BLaER1 treated with 17β-estradiol and CSF1 and Interleukin-3, amounts not matched to agents 10 nM and 100 nM (cell line): ENCODE measurements around the gene ROR1.

Experiments used
- H3K27ac ChIP-seq, 11 experiments: shearing (Covaris generic); formaldehyde crosslinking; 2 replicates each; pipeline ENCODE4 v1.8.1; 2022
- H3K27me3 ChIP-seq, 11 experiments: shearing (Covaris generic); formaldehyde crosslinking; 2 replicates each; pipeline ENCODE4 v1.8.1; 2022
- H3K36me3 ChIP-seq, 11 experiments: shearing (Covaris generic); formaldehyde crosslinking; 2 replicates each; pipeline ENCODE4 v1.8.1; 2022
- H3K4me1 ChIP-seq, 10 experiments: shearing (Covaris generic); formaldehyde crosslinking; 2 replicates each; pipeline ENCODE4 v1.8.1; 2022
- H3K4me2 ChIP-seq, 11 experiments: shearing (Covaris generic); formaldehyde crosslinking; 2 replicates each; pipeline ENCODE4 v1.8.1; 2022
- H3K4me3 ChIP-seq, 10 experiments: shearing (Covaris generic); formaldehyde crosslinking; 2 replicates each; pipeline ENCODE4 v1.8.1; 2022
- H3K9ac ChIP-seq, 11 experiments: shearing (Covaris generic); formaldehyde crosslinking; 2 replicates each; pipeline ENCODE4 v1.8.1; 2022
- H3K9me3 ChIP-seq, 11 experiments: shearing (Covaris generic); formaldehyde crosslinking; replicated peaks in 1 of 11; 2 replicates each; pipeline ENCODE4 v1.8.1; 2022
- H4K20me1 ChIP-seq, 11 experiments: shearing (Covaris generic); formaldehyde crosslinking; 2 replicates each; pipeline ENCODE4 v1.8.1; 2022
- Cebpa-rat ChIP-seq, 11 experiments: shearing (Covaris generic); IDR thresholded peaks; 2 replicates each; pipeline ENCODE4 v1.8.1; 2022

Gene ROR1

DNA sequence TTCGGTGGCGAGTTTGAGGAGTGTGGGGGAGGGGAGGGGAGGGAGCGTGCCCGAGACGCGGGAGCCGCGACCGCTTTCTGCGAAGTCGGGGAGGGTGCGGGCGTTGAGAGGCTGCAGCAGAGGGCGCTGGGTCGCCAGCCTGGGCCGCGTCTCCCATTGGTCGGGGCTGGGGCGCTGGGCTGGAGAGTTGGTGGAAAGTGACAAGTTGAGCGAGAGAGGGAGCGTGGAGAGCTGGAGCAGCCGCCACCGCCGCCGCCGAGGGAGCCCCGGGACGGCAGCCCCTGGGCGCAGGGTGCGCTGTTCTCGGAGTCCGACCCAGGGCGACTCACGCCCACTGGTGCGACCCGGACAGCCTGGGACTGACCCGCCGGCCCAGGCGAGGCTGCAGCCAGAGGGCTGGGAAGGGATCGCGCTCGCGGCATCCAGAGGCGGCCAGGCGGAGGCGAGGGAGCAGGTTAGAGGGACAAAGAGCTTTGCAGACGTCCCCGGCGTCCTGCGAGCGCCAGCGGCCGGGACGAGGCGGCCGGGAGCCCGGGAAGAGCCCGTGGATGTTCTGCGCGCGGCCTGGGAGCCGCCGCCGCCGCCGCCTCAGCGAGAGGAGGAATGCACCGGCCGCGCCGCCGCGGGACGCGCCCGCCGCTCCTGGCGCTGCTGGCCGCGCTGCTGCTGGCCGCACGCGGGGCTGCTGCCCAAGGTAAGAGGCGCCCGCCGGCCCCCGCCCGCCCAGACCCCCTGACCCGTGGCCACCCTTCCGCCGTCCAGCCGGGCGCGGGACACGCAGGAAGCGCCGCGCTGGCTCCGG, at the start of gene ROR1:
Gene ROR1 (plus strand): TSS at position 203 of the 802 bp plus-strand sequence.
- Histone ChIP-seq H4K20me1 (peaks cover 0 to 31% (median 0%) of the 10 kb centered on the region in 11 experiments; a peak in 7 of 22 replicates), H3K36me3 (no peaks in the 10 kb centered on the region), H3K4me2 (peak within 1 kb of the TSS; percentile 86 to 100 (median 98)), H3K4me1 (peaks cover 0 to 25% (median 9%) of the 10 kb centered on the region in 10 experiments; a peak in 13 of 20 replicates), H3K9ac (peak within 1 kb of the TSS; percentile 62 to 81 (median 72)), H3K4me3 (peak within 1 kb of the TSS; percentile 71 to 79 (median 75)), H3K27ac (peak within 1 kb of the TSS in 6 of 11 experiments; percentile 14 to 45 (median 32); a peak in 8 of 22 replicates), H3K9me3 (no peaks in the 10 kb centered on the region), H3K27me3 (peaks cover 41 to 54% (median 50%) of the 10 kb centered on the region in 11 experiments)
- no peak for TF ChIP-seq Cebpa-rat (IDR thresholded peaks at IDR 0.05)

DNA sequence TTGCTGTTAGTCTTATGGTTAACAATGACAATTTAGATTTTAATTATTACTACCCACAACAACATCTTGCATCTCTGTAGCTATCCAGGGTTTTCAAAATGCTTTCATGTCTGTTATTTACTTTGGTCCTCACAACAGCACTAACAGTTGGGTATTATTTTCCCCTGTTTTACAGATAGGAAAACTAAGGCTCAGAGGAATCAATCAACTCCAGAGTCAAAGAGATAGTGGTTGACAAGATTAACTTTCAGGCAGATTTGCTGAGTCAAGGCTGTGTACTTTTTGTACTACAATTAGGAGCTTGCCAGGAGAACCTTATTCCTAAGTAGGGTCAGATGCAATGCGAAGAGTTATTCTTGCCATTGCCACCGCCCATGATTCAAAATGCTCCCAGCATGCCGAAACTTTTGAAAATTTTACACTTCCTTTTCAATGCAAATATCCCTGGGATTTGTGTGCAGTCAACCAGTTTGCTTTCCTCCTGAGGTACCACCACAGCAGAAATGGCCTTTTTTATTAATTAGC, 49.4 kb upstream of the ROR1 start:
- no peaks in the 10 kb centered on the region for H4K20me1 ChIP-seq
- H3K9me3 ChIP-seq: peaks cover 0 to 29% (median 16%) of the 10 kb centered on the region in 11 experiments; a peak in 18 of 22 replicates
- H3K4me3 ChIP-seq: no peak overlapping the region
- no peak overlapping the region for H3K27ac ChIP-seq
- TF ChIP-seq Cebpa-rat (IDR thresholded peaks at IDR 0.05): no peak
- no peak overlapping the region for H3K9ac ChIP-seq
- H3K27me3 ChIP-seq: no peaks in the 10 kb centered on the region
- H3K36me3 ChIP-seq: no peaks in the 10 kb centered on the region
- H3K4me1 ChIP-seq: peaks cover 6 to 18% (median 12%) of the 10 kb centered on the region in 10 experiments; a peak in 19 of 20 replicates
- no peak overlapping the region for H3K4me2 ChIP-seq

DNA sequence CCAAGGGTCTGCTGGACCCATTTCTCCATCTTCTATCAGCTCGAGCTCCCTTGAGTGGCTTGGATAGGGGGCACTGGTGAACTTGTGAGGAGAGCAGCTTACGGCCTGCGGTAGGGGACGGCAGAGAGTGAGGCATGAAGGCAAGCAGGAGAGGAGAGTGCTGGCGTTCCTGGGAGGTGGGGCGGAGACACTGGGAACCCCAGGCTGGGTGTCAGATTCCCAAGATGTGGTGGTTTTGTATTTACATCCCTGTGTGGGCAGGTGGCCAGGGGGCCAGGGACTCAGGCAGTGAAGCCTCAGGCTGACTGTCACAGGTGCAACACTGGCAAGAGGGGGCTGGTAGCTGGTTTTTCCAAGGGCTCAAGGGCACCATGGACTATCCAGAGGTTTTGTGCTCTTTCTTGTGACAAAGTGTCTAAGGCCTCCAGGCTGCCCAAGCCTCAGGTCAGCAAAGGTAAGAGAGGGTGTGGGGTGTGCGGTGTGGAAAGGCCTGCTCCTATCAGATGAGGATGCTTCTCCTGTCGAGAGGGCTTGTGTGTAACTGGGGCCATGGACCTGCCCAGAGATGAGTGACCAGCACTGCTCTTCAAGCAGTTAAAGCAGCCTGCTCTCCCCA, 45.1 kb upstream of the ROR1 start:
- Histone ChIP-seq H3K27me3 (no peaks in the 10 kb centered on the region), H3K4me1 (peaks cover 38 to 46% (median 42%) of the 10 kb centered on the region in 10 experiments), H4K20me1 (no peaks in the 10 kb centered on the region), H3K4me2 (peak overlapping the region in 6 of 11 experiments; percentile 34 to 72 (median 62); a peak in 8 of 22 replicates), H3K9me3 (peaks cover 0 to 29% (median 16%) of the 10 kb centered on the region in 11 experiments; a peak in 18 of 22 replicates), H3K27ac (no peak overlapping the region), H3K9ac (no peak overlapping the region), H3K4me3 (no peak overlapping the region), H3K36me3 (no peaks in the 10 kb centered on the region)
- no peak for TF ChIP-seq Cebpa-rat (IDR thresholded peaks at IDR 0.05)

DNA sequence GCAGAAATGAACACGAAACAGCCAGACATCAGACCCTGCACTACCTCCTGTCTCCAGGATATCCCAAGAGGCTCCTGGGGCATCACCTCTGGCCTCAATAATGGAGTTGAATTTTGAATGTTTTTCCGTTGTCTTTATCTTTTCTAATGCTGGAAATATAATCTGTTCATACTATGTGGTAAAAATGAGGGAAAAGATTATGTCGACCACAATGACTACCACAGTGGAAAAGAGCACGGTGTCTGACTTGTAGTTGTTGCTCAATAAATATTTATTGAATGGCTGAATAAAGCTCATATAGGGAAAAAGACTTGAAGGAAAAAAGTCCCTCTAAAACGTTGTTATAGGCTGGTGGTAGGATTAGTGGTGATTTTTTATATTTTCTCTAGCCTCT, 44.6 kb upstream of the ROR1 start:
- Histone ChIP-seq H3K4me2 (peak overlapping the region; percentile 34 to 72 (median 61); a peak in 18 of 22 replicates), H3K9ac (no peak overlapping the region), H3K4me1 (peaks cover 38 to 46% (median 42%) of the 10 kb centered on the region in 10 experiments), H3K4me3 (no peak overlapping the region), H3K36me3 (no peaks in the 10 kb centered on the region), H3K27ac (no peak overlapping the region), H4K20me1 (no peaks in the 10 kb centered on the region), H3K9me3 (peaks cover 0 to 29% (median 16%) of the 10 kb centered on the region in 11 experiments; a peak in 18 of 22 replicates), H3K27me3 (no peaks in the 10 kb centered on the region)
- TF ChIP-seq Cebpa-rat (IDR thresholded peaks at IDR 0.05): no peak

DNA sequence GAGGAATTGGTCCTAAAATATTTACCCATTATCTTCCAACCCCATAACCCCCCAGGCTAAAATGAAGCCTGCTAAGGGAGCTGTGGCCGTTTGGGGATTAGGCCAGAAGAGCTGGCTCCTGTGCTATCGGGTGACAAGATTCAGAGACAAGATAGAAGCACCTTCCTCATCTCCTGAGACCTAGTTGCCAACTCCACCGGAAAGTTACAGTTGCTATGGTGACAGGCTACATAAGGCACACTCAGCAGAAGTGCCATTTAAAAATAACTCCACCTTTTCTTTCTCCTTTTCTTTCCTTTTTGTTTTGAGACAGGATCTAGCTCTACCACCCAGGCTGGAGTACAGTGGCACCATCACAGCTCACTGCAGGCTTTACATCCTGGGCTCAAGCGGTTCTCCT, 43.6 kb upstream of the ROR1 start:
- no peak overlapping the region; a peak in 1 of 22 replicates for H3K9ac ChIP-seq
- peak overlapping the region in 1 of 11 experiments; percentile 14; a peak in 1 of 22 replicates for H3K27ac ChIP-seq
- H3K27me3 ChIP-seq: no peaks in the 10 kb centered on the region

DNA sequence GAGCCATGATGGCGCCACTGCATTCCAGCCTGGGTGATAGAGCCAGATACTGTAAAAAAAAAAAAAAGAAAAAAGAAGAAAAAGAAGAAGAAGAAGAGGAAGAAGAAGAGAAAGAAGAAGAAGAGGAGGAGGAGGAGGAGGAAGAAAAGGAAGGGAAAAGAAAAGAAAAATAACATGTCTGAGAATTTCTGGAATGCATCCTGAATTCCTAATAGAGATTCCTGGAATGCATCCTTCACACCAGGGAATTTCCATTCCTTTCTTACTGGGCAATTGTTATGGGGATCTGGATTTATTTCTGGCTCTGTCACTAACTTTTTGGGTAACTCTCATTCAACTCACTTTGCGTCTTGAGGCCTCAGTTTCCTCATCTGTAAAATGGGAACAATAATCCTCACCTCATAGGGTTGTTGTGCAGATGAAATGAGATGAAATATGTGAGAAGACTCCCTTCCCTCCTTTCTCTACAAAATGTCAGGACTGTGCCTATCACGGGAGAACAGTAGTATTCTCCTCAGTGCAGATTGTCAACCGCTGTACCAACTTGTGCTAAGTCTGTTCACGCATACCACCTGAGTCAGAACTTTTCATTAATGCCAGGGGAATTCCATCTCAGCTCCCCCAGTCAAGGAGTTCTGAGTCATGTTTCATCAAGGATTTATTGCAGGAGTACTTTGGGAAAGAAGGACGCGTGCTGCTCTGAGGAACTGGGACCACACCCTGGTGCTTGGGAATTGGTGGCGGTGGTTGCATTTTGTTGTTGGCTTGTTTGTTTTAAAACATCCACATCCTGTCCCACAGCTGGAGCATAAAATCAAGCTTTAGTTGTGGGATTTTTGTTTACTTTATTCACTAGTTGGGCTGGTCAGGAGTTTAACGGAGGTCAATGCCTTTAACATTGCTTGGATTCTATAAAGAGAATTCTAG, 42.4 kb upstream of the ROR1 start:
- peak overlapping the region; percentile 28 to 72 (median 61) for H3K4me2 ChIP-seq

More for the DNA sequence above, 43.6 kb upstream of the ROR1 start:
- H3K4me1 ChIP-seq: peaks cover 38 to 45% (median 41%) of the 10 kb centered on the region in 10 experiments
- H3K9me3 ChIP-seq: peaks cover 0 to 29% (median 16%) of the 10 kb centered on the region in 11 experiments; a peak in 19 of 22 replicates
- no peaks in the 10 kb centered on the region for H3K36me3 ChIP-seq
- peak overlapping the region; percentile 34 to 72 (median 61) for H3K4me2 ChIP-seq
- H4K20me1 ChIP-seq: no peaks in the 10 kb centered on the region
- no peak overlapping the region for H3K4me3 ChIP-seq
- TF ChIP-seq Cebpa-rat (IDR thresholded peaks at IDR 0.05): no peak

DNA sequence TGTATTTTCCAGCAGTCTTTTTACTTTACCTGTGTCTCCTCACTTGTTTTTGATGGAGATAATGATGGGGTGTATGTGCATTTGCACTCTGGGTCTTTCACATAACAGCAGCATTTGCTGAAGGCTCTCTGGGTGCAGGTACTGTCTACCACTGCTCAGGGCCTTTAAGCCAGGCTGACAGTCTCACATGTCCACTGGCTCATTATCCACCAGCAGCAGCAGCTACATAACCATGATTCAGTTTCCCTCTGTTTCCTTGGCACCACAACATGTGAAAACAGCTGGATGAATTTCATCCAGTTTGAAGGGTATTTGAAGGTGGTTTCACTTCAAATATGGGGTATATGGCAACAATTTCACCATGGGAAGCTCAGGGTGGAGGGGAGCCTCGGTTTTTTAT, 41.2 kb upstream of the ROR1 start:
- H3K9ac ChIP-seq: no peak overlapping the region
- H3K27ac ChIP-seq: 0 out of 22 replicates have a peak overlapping the region, but pooled peaks of 1 of the 11 experiments have one; percentile 5
- TF ChIP-seq Cebpa-rat (IDR thresholded peaks at IDR 0.05): no peak

More for the DNA sequence above, 42.4 kb upstream of the ROR1 start:
- H3K36me3 ChIP-seq: no peaks in the 10 kb centered on the region
- H3K9me3 ChIP-seq: peaks cover 6 to 33% (median 26%) of the 10 kb centered on the region in 11 experiments; a peak in 21 of 22 replicates
- peak overlapping the region in 2 of 11 experiments; percentile 27 to 30; a peak in 4 of 22 replicates for H3K27ac ChIP-seq
- H4K20me1 ChIP-seq: no peaks in the 10 kb centered on the region
- no peaks in the 10 kb centered on the region for H3K27me3 ChIP-seq
- TF ChIP-seq Cebpa-rat (IDR thresholded peaks at IDR 0.05): no peak
- peaks cover 38 to 45% (median 41%) of the 10 kb centered on the region in 10 experiments for H3K4me1 ChIP-seq
- peak overlapping the region in 2 of 10 experiments; percentile 17 to 18; a peak in 1 of 20 replicates for H3K4me3 ChIP-seq
- peak overlapping the region in 1 of 11 experiments; percentile 34; a peak in 1 of 22 replicates for H3K9ac ChIP-seq

DNA sequence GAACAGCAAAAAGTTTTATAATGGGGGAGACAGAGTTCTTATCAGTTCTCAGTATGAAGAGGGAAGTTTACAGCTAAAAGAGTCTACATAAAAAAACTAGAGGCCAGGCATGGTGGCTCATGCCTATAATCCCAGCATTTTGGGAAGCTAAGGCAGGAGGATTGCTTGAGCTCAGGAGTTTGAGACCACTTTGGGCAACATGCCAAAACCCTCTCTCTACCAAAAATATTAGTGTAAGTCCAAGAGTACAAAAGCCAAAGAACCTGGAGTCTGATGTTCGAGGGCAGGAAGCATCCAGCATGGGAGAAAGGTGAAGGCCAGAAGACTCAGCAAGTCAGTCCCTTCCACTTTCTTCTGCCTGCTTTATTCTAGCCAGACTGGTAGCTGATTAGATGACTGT, 35.0 kb upstream of the ROR1 start:
- Histone ChIP-seq H3K9me3 (peaks cover 11 to 23% (median 18%) of the 10 kb centered on the region in 11 experiments; a peak in 19 of 22 replicates), H3K27me3 (no peaks in the 10 kb centered on the region), H4K20me1 (no peaks in the 10 kb centered on the region), H3K4me3 (no peak overlapping the region), H3K36me3 (no peaks in the 10 kb centered on the region), H3K4me2 (no peak overlapping the region), H3K9ac (no peak overlapping the region), H3K27ac (no peak overlapping the region), H3K4me1 (peaks cover 0 to 4% (median 0%) of the 10 kb centered on the region in 10 experiments; a peak in 2 of 20 replicates)
- TF ChIP-seq Cebpa-rat (IDR thresholded peaks at IDR 0.05): no peak

More for the DNA sequence above, 41.2 kb upstream of the ROR1 start:
- H3K4me1 ChIP-seq: peaks cover 38 to 45% (median 41%) of the 10 kb centered on the region in 10 experiments
- H3K9me3 ChIP-seq: peaks cover 13 to 30% (median 21%) of the 10 kb centered on the region in 11 experiments; a peak in 21 of 22 replicates
- no peak overlapping the region for H3K4me3 ChIP-seq
- H3K4me2 ChIP-seq: peak overlapping the region; percentile 1 to 72 (median 45); a peak in 12 of 22 replicates
- H4K20me1 ChIP-seq: no peaks in the 10 kb centered on the region
- no peaks in the 10 kb centered on the region for H3K36me3 ChIP-seq
- no peaks in the 10 kb centered on the region for H3K27me3 ChIP-seq
